NT2/D1 (cell line): ENCODE data around the gene ADAM8.
"Not testable (repeated sequence)": the region's sequence is repeated elsewhere in the genome, so short reads cannot be mapped to it uniquely, and the experiment has no call there.

ENCODE experiments used
- DNase-seq: peaks from one replicate; pipeline ENCODE4 v3.0.0-alpha.2; 2011; ENCODE audit warnings: low read depth, low spot score
- H3K27me3 ChIP-seq: 2 replicates; pipeline ENCODE4 v1.6.0; 2011; ENCODE audit warnings: mild to moderate bottlenecking; ENCODE audit not compliant: insufficient read length, insufficient read depth
- H3K36me3 ChIP-seq: 2 replicates; pipeline ENCODE4 v1.6.1; 2011; ENCODE audit warnings: mild to moderate bottlenecking, low read length, mixed read lengths; ENCODE audit not compliant: insufficient read depth, insufficient read length
- H3K4me1 ChIP-seq: 2 replicates; pipeline ENCODE4 v1.5.1; 2011; ENCODE audit not compliant: insufficient read depth, insufficient read length
- H3K4me3 ChIP-seq: 2 replicates; pipeline ENCODE4 v1.5.1; 2011; ENCODE audit warnings: low read depth; ENCODE audit not compliant: insufficient read length
- H3K9ac ChIP-seq: 2 replicates; pipeline ENCODE4 v1.6.0; 2011; ENCODE audit warnings: low read depth; ENCODE audit not compliant: insufficient read length
- H3K9me3 ChIP-seq: 2 replicates; pipeline ENCODE4 v1.5.1; 2011; ENCODE audit warnings: mild to moderate bottlenecking, low read length; ENCODE audit not compliant: insufficient read depth
- SUZ12 ChIP-seq: IDR thresholded peaks from 2 replicates; pipeline ENCODE4 v1.6.1; 2011; ENCODE audit not compliant: insufficient read length, insufficient read depth; ENCODE audit errors: extremely low read depth
- YY1 ChIP-seq: IDR thresholded peaks from 2 replicates; pipeline ENCODE4 v1.6.1; 2011; ENCODE audit not compliant: insufficient read length, insufficient read depth
- ZNF274 ChIP-seq: IDR thresholded peaks from 2 replicates; pipeline ENCODE4 v1.6.1; 2011; ENCODE audit warnings: mild to moderate bottlenecking, low read depth, low read length

Gene ADAM8

GRCh38 chr10:133226251-133226808, 50.3 kb downstream of the ADAM8 start:
- H3K9me3 ChIP-seq = peaks cover 3% of the 10 kb centered on the region; the same call in 1 of the 2 replicates
- no peak for TF ChIP-seq ZNF274
- no peak for TF ChIP-seq SUZ12
- TF ChIP-seq YY1 = no peak
- H3K27me3 ChIP-seq = peaks cover 42% of the 10 kb centered on the region

GRCh38 chr10:133225707-133226191, 50.9 kb downstream of the ADAM8 start:
- no peak overlapping the region for H3K9ac ChIP-seq
- no peak for DNase-seq
- TF ChIP-seq YY1 = no peak
- TF ChIP-seq ZNF274 = no peak
- no peak for TF ChIP-seq SUZ12

More at GRCh38 chr10:133226251-133226808, 50.3 kb downstream of the ADAM8 start:
- DNase-seq = no peak
- Histone ChIP-seq H3K4me3 (no peak overlapping the region), H3K4me1 (peaks cover 5% of the 10 kb centered on the region), H3K9ac (no peak overlapping the region), H3K36me3 (no peaks in the 10 kb centered on the region)

GRCh38 chr10:133224756-133225372, 51.8 kb downstream of the ADAM8 start:
- no peak overlapping the region for H3K9ac ChIP-seq
- DNase-seq = no peak
- H3K27me3 ChIP-seq = peaks cover 37% of the 10 kb centered on the region
- H3K4me1 ChIP-seq = peaks cover 5% of the 10 kb centered on the region
- H3K9me3 ChIP-seq = no peaks in the 10 kb centered on the region
- H3K36me3 ChIP-seq = no peaks in the 10 kb centered on the region
- TF ChIP-seq ZNF274 = no peak
- TF ChIP-seq SUZ12 = no peak
- no peak for TF ChIP-seq YY1
- H3K4me3 ChIP-seq = no peak overlapping the region

More at GRCh38 chr10:133225707-133226191, 50.9 kb downstream of the ADAM8 start:
- peaks cover 42% of the 10 kb centered on the region for H3K27me3 ChIP-seq
- H3K9me3 ChIP-seq = no peaks in the 10 kb centered on the region
- H3K4me1 ChIP-seq = peaks cover 5% of the 10 kb centered on the region
- H3K36me3 ChIP-seq = no peaks in the 10 kb centered on the region
- H3K4me3 ChIP-seq = no peak overlapping the region

GRCh38 chr10:133224076-133224475, 52.6 kb downstream of the ADAM8 start:
- TF ChIP-seq ZNF274 (no peak), SUZ12 (no peak), YY1 (no peak)
- H3K9me3 ChIP-seq = no peaks in the 10 kb centered on the region
- no peak overlapping the region for H3K4me3 ChIP-seq
- H3K9ac ChIP-seq = no peak overlapping the region
- H3K4me1 ChIP-seq = peaks cover 8% of the 10 kb centered on the region
- H3K27me3 ChIP-seq = peaks cover 29% of the 10 kb centered on the region
- H3K36me3 ChIP-seq = no peaks in the 10 kb centered on the region
- DNase-seq = no peak

- H3K9ac ChIP-seq, H3K4me3 ChIP-seq, H3K9me3 ChIP-seq, H3K27me3 ChIP-seq, H3K4me1 ChIP-seq, DNase-seq, H3K36me3 ChIP-seq: not testable (repeated sequence)
These were observed 54.9 kb downstream of the ADAM8 start for GRCh38 chr10:133221756-133222155.

- H3K4me3 ChIP-seq = no peak overlapping the region
These were observed 55.3 kb downstream of the ADAM8 start for GRCh38 chr10:133221331-133221730.

GRCh38 chr10:133219782-133220181, 56.9 kb downstream of the ADAM8 start:
- H3K4me3 ChIP-seq = no peak overlapping the region
- H3K27me3 ChIP-seq = peaks cover 7% of the 10 kb centered on the region
- peak overlapping the region; percentile 42 for H3K9ac ChIP-seq
- TF ChIP-seq SUZ12 = no peak
- H3K4me1 ChIP-seq = peaks cover 9% of the 10 kb centered on the region
- no peaks in the 10 kb centered on the region for H3K9me3 ChIP-seq
- no peak for DNase-seq
- H3K36me3 ChIP-seq = no peaks in the 10 kb centered on the region

More at GRCh38 chr10:133221331-133221730, 55.3 kb downstream of the ADAM8 start:
- H3K36me3 ChIP-seq = no peaks in the 10 kb centered on the region
- DNase-seq = no peak
- H3K27me3 ChIP-seq = peaks cover 7% of the 10 kb centered on the region
- H3K9me3 ChIP-seq = no peaks in the 10 kb centered on the region
- H3K9ac ChIP-seq = no peak overlapping the region
- TF ChIP-seq SUZ12 (no peak), YY1 (no peak), ZNF274 (no peak)
- peaks cover 10% of the 10 kb centered on the region for H3K4me1 ChIP-seq
